Stimulated activated CD4-positive, alpha-beta T cell treated with anti-CD3 and anti-CD28 coated beads, Interleukin-4, amount 100 ng/mL, for 24 hours (primary cell): ENCODE measurements around the gene TBC1D9B.

ENCODE experiments used
- DNase-seq: peaks from one replicate; pipeline ENCODE4 v3.0.0-alpha.2; 2020

The TBC1D9B gene

GRCh38 chr5:179819296-179820126 is 88.2 kb downstream of the TBC1D9B start:
- DNase-seq, result peak; percentile 45

- peak; percentile 83 for DNase-seq
These were observed 88.9 kb downstream of the TBC1D9B start for GRCh38 chr5:179818746-179819295.

DNA sequence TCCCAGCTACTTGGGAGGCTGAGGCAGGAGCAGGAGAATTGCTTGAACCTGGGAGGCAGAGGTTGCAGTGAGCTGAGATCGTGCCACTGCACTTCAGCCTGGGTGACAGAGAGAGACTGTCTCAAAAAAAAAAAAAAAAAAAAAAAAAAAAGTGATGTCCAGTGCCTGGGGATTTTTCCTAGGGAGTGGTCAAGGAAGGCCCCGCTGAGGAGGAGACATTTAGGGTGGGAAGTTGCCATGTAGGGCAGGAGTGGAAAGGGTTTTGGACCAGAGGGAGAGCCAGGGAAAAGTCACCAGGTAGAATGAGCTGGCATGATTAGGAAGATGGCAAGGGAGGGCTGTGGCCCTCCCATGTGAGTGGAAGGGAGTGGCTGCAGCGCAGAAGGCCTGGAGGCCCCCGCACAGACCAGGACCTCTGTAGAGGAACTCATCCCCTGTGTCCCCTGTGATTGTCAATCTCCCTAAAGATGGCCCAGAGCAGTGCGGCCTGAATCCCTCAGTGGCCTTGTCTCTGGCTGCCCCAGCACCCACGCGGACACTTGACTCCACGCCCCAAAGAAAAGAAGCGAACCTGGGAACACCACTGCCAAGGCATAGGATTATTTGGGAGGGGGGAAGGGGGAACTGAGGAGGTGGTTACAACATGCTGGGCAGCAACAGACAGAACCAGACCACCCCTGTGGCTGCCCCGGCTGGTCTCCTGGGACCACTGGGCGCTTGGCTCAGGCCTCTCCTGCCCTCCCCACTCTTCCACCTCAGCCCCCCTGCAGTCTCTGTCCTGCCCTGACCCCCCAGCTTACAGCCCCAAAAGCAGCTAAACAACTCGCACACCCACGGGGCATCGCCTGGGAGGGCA is 89.6 kb downstream of the TBC1D9B start:
- DNase-seq, result no peak

- DNase-seq, result no peak
These were observed 90.2 kb downstream of the TBC1D9B start for GRCh38 chr5:179817470-179817840.

- DNase-seq, result no peak
These were observed 90.8 kb downstream of the TBC1D9B start for GRCh38 chr5:179816796-179817469.

- DNase-seq, result no peak
These were observed 91.3 kb downstream of the TBC1D9B start for GRCh38 chr5:179816401-179816795.

DNA sequence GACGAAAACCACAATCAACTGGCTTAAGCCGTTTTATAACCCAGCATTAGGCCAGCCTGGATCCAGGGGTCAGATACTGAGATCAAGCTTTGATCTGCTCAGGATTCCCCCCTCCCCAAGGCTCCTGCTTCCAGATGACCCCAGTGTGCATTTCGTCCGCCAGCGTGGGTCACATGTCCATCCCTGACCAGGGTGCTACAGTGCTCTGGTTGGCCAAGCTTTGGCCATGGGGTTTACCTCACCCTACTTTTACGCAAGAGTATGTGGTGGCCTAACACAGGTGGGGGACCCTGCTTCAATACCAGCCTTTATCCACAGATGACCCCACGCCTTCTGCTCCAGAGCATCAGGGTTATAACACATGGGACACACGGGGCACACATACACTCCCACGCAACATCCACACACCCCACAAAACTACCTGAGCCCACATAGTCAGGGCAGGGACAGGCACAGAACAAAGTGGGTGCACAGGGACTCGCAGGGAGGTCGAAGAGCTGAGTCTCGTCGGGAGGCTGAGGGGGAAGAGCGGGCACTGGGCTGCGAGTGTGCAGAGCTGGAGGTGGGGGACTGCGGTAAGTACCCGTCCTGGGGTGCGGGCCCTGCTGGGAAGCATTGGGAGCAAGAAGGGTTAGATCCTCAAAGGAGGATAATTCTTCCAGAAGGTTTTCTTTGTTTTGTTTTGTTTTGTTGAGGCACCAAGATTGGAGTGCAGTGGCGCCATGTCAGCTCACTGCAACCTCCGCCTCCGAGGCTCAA is 92.0 kb downstream of the TBC1D9B start:
- no peak for DNase-seq

GRCh38 chr5:179814090-179814489 is 93.6 kb downstream of the TBC1D9B start:
- no peak for DNase-seq

- no peak for DNase-seq
These were observed 94.6 kb downstream of the TBC1D9B start for GRCh38 chr5:179812997-179813607.

GRCh38 chr5:179812135-179812825 is 95.4 kb downstream of the TBC1D9B start:
- no peak for DNase-seq
